ENCODE data around the gene GSTT2. TPM values are rescaled to one million over a fixed set of nuclear protein-coding genes. Genes with fewer than 3 reads are reported as not detected.

The GSTT2 gene
- total and polyA plus RNA-seq, 7 donors = 1.1 to 1.2 TPM; not detected in 5

DNA sequence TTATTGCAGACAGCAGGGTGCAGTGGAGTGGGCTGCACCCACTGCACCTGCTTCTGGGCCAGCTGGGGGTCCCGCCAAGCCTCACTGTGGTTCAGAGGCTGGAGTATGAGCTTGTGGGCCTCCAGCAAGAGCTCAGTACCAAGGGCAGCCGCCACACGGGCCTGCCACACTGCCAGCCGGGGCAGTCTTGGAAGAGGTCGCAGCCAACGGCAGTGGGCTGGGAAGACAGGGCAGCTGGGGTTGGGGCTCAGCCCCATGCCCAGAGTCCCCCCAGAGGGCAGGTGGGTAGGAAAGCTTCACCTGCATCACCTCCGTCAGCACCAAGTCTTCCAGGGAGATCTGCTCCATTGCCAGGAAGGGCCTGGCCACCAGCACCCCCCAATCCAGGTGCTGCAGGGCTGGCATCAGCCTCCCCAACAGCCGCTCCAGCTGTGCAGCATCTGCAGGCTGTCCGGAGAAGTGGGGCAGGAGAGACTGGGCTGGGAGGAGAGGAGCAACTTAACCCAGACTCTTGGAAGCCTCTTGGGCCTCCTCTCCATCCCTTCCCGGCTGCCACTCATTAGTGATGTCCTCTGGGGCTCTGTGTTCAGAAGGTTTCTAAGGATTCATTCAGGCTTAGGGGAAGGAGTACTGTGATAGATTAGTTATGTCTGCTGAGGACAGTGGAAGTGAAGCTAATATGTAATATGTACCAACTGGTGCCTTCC is 26.4 kb downstream of the GSTT2 start:
- peaks cover 0 to 10% (median 4%) of the 10 kb centered on the region in 4 donors for H3K4me1 ChIP-seq
- no peaks in the 10 kb centered on the region for H3K9me3 ChIP-seq
- intact Hi-C loops (cut with DNase I) = no loop called here
- H3K27ac ChIP-seq = peak overlapping the region in 1 of 4 donors; percentile 66
- H3K4me3 ChIP-seq = no peak overlapping the region
- 84 to 95% methylated on average over 10 of the region's 10 CpGs for WGBS, 2 donors
- no peak for DNase-seq
- H3K27me3 ChIP-seq = no peaks in the 10 kb centered on the region
- TF ChIP-seq POLR2AphosphoS5 (IDR thresholded peaks at IDR 0.05) (no peak), EP300 (IDR thresholded peaks at IDR 0.05) (no peak), POLR2A (IDR thresholded peaks at IDR 0.05) (no peak)
- TF ChIP-seq, protein P1, sequence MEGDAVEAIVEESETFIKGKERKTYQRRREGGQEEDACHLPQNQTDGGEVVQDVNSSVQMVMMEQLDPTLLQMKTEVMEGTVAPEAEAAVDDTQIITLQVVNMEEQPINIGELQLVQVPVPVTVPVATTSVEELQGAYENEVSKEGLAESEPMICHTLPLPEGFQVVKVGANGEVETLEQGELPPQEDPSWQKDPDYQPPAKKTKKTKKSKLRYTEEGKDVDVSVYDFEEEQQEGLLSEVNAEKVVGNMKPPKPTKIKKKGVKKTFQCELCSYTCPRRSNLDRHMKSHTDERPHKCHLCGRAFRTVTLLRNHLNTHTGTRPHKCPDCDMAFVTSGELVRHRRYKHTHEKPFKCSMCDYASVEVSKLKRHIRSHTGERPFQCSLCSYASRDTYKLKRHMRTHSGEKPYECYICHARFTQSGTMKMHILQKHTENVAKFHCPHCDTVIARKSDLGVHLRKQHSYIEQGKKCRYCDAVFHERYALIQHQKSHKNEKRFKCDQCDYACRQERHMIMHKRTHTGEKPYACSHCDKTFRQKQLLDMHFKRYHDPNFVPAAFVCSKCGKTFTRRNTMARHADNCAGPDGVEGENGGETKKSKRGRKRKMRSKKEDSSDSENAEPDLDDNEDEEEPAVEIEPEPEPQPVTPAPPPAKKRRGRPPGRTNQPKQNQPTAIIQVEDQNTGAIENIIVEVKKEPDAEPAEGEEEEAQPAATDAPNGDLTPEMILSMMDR (IDR thresholded peaks at IDR 0.05) = no peak
- H3K36me3 ChIP-seq = no peaks in the 10 kb centered on the region

GRCh38 chr22:24006914-24007214 is 26.9 kb downstream of the GSTT2 start:
- intact Hi-C loops (cut with DNase I) = no loop called here
- Histone ChIP-seq H3K4me3 (no peak overlapping the region), H3K27ac (no peak overlapping the region), H3K36me3 (no peaks in the 10 kb centered on the region), H3K9me3 (no peaks in the 10 kb centered on the region), H3K27me3 (no peaks in the 10 kb centered on the region), H3K4me1 (peaks cover 0 to 12% (median 5%) of the 10 kb centered on the region in 4 donors)
- TF ChIP-seq, protein P1 (IDR thresholded peaks at IDR 0.05) = no peak
- no peak for TF ChIP-seq POLR2A (IDR thresholded peaks at IDR 0.05)
- TF ChIP-seq EP300 (IDR thresholded peaks at IDR 0.05) = no peak
- WGBS, 2 donors = 91 to 96% methylated on average over 6 of the region's 6 CpGs
- DNase-seq = no peak

GRCh38 chr22:24007253-24008021 is 27.5 kb downstream of the GSTT2 start:
- intact Hi-C loops (cut with DNase I) = no loop called here
- H3K9me3 ChIP-seq = no peaks in the 10 kb centered on the region
- H3K27ac ChIP-seq = no peak overlapping the region
- TF ChIP-seq POLR2AphosphoS5 (IDR thresholded peaks at IDR 0.05) (no peak), EP300 (IDR thresholded peaks at IDR 0.05) (no peak)
- TF ChIP-seq, protein P1 (IDR thresholded peaks at IDR 0.05) = no peak
- H3K4me1 ChIP-seq = peaks cover 0 to 18% (median 11%) of the 10 kb centered on the region in 4 donors
- WGBS, 2 donors = 83 to 87% methylated on average over 8 of the region's 8 CpGs
- H3K27me3 ChIP-seq = no peaks in the 10 kb centered on the region
- DNase-seq = no peak
- no peaks in the 10 kb centered on the region for H3K36me3 ChIP-seq
- H3K4me3 ChIP-seq = no peak overlapping the region

DNA sequence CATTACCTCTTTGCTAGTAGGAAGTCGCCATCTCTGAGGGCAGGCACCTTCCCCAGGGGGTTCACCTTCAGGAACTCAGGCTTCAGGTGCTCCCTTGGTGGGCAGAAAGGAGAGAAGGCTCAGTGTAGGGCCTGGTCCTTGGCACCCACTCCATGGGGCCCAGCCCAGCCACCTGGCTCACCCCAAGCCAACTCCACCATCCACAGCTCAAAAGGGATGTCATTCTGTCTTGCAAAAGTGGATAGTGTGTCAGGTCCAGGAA is 28.0 kb downstream of the GSTT2 start:
- Histone ChIP-seq H3K4me3 (no peak overlapping the region), H3K4me1 (peaks cover 0 to 23% (median 16%) of the 10 kb centered on the region in 4 donors), H3K27ac (no peak overlapping the region), H3K36me3 (no peaks in the 10 kb centered on the region), H3K27me3 (no peaks in the 10 kb centered on the region), H3K9me3 (no peaks in the 10 kb centered on the region)
- intact Hi-C loops (cut with DNase I) = no loop called here
- peak; percentile 69 for DNase-seq
- TF ChIP-seq POLR2AphosphoS5 (IDR thresholded peaks at IDR 0.05) (no peak), EP300 (IDR thresholded peaks at IDR 0.05) (no peak), POLR2A (IDR thresholded peaks at IDR 0.05) (no peak)
- TF ChIP-seq, protein P1 (IDR thresholded peaks at IDR 0.05) = no peak
- WGBS, 2 donors = 89 to 90% methylated on average over 1 of the region's 1 CpG
